Fibroblast of skin of left biceps (primary cell): Measurements from ENCODE around the gene SMCO2.

Experiments used
- DNase-seq, 2 experiments: peaks; one replicate each; pipeline ENCODE4 v3.0.0-alpha.2; 2013; ENCODE audit warnings: low read depth in 2 of 2

The SMCO2 gene

DNA sequence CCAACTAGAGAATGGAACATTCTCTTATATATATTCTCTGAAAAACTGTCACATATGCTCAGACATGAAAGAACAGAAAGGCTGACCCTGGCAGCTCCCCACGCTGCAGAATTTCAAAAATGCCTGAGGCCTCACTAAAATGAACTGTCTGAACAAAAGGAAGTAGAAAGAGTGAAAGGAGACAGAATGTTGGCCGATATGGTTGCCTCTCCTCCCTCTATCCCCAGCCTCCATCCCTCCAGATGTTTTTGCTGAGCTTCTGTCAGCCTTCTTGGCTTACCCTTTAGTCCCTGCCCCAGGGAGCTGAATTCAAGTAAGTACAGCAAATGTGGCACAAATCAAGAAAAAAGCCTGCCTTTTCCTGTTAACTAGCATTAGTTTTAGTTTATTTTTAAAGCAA, 6.9 kb downstream of the SMCO2 start:
- DNase-seq, result no peak

DNA sequence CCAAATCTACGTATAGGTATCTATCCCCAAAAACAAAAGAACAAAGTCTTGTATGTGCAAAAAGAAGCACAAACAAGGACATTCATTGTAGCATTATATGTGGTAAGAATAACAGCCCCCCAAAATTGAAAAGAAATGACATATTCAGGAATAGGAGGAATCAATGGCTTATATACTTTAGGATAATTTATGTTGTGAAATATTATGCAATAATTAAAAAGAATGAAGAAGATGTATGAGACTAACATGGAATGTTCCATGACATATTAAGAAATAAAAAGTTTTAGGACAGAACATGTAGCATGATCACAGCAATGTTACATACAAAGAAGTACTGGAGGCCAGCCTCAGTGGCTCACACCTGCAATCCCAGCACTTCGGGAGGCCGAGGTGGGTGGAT, 9.1 kb downstream of the SMCO2 start:
- no peak for DNase-seq

DNA sequence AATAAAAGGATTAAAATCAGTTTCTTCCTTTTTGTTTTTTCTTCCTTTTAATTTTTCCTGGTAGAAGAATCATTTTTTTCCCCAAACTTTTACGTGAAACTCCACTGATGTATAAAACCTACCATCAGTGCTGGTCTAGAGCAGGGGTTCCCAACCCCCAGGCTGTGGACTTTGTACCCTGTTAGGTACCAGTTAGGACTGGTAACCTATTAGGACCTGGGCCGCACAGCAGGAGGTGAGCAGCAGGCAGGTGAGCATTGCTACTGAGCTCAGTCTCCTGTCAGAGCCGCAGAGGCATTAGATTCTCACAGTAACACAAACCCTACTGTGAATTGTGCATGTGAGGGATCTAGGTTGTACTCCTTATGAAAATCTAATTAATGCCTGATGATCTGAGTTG, 10.1 kb downstream of the SMCO2 start:
- no peak for DNase-seq

DNA sequence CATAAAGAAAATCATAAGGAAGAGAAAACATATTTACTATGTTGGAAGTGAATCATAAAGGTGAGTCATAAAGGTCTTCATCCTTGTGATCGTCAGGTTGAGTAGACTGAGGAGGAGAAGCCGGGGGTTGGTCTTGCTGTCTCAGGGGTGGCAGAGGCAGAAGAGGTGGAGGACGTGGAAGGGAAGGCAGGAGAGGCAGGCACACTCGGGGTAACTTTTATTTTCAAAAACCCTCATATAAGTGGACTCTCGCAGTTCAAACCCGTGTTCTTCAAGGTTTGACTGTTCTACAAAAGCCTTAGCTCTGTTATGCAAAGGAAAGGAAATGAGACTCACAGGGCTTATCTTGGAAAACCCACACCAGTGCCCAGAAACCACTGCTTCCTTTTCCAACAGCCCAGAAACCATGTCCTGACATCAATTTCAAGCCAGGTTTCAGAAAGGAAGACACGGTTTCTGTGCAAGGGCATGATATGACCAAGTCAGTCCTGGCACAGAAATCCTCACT, 14.0 kb downstream of the SMCO2 start:
- no peak for DNase-seq

DNA sequence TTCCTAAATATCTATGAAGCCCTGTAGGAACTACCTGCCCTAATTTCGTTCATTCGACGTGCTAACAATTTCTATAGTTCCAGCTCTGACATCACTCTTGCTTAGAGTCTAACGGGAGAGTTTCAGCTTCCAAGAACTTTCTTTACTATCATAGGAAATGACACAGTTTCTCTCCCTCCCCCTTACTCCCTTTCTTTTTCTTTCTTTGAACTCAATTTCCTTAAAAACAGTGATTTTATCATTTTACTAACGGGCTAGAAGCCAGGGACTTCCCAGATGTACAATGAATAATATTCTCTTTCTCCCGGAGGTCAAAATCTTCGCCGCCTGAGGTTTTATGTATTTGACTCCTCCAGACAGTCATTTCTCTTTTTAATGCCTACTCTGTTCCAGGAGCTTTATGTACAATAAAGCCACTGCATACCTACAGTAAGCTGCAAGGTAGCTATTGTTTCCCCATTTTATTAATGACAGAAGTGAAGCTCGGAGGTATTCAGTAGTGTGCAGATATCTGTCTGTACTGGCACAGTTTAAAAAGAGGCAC, 15.7 kb downstream of the SMCO2 start:
- peak; percentile 21 to 29 for DNase-seq

DNA sequence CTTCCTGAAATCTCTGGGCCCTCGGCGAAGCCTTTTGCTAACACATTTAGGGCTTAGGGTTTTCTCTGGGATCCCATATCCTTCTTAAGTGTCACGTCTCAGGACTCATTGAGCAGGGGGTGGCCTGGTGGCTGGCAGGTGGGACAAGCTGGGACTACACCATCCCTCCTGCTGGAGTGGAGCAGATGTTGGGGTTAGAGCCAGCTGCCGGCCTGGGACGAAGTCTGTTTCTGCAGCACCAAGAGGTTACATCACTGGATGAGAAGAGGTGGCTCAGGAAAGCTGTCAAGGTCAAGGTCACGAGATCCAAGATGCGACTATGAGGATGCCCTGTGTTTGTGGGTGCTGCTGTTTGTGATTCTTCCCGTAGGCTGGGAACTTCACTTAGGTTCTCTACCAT, 16.3 kb downstream of the SMCO2 start:
- DNase-seq, result no peak

DNA sequence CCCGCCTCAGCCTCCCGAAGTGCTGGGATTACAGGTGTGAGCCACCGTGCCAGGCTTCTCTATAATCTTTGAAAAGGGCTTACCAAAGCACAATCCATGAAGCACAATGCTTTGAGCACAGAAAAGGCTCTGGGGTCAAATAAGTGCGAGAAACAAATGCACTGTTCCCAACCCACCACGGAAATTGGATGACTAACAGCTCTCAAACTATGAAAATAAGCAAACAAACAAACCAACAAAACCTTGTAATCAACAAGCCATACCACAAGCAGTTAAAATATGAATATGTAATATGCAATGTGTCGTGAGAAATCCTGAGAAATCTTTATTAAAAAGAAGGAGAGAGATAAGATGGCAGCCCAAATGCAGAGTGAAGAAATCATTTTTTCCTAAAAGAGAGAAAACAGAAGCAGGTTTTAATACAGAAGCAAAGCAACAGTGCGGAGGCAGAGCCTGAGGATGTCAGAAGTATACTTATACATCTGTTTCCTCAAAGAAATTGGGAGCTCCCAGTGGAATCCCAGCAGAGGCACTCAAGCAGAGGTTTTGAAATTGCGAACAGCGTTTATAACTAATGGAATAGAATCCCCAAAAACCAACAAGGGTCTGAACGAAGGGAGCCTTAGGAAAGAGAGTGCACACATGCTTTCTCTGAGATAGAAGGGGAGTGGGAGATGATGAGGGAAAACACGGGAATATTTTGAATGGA, 17.1 kb downstream of the SMCO2 start:
- no peak for DNase-seq

DNA sequence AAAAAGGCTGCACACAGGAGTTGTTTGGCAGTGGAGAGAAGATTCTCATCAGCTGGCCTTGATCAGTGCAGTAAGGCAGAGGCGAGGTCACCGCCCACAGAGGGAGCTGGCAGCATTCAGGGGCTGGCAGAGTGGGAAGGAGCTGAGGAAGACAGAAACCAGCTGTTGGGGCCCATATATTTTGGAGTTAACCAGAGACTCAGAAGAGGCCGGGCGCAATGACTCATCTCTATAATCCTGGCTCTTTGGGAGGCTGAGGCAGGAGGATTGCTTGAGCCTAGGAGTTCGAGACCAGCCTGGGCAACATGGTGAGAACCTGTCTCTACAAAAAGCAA, 17.7 kb downstream of the SMCO2 start:
- no peak for DNase-seq

DNA sequence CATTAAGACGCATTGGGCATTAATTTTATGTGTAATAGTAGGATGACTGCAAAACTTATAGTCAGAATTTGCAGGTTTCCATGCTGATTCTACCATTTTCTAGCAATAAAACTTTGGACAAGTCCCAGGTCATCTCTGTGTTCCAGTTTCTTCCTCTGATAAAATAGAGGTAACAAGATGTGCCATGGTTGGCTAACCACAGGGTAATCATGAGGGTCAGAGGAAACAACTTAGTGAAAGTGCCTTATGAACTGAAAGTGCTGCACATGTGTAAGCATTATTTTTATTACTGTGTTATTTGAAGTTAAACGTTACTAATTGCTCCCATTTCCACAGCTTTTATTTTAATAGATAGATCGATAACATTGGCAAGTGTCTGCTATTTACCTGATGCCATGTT, 21.1 kb downstream of the SMCO2 start:
- DNase-seq, result no peak

DNA sequence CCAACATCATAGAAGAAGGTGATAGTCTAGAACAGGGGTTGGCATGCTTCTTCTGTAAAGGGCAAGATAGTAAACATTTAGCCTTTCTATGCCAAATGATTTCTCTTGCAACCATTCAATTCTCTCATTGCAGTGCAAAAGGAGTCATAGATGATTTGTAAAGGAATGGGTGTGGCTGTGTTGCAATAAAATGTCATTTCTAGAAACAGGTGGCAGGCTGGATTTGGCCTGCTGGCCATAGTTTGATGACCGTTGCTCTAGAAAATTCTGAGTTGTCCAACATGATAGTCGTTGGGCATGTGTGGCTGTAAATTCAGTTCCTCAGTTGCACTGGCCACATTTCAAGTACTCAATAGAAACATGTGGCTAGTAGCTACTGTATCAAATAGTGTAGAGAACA, 21.7 kb downstream of the SMCO2 start:
- no peak for DNase-seq

DNA sequence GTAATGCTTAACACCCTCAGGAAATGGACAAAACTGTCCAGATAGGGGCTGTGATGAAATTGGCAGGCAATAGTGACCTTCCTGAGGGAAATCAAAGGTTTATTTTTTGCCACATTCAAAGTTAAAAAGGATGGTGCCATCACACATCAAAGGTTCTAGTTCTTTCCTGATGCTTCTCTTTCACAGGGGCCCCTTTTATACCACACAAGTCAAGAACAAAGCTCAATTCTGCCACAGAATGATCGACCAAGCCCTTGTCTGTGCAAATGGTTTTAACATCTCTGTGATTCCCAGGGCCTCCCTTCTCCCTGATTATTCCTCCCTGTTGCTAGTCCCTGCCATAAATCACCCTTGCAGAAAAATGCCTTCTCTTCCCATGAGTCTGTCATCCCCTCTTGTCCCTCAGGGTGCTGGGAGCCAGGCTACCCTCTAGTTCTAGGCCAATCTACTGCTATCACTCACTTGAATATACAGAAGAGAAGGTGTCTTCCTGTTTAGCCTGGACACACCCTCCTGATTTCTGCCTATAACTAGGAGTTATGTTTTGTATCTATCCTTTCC, 22.7 kb downstream of the SMCO2 start:
- no peak for DNase-seq

DNA sequence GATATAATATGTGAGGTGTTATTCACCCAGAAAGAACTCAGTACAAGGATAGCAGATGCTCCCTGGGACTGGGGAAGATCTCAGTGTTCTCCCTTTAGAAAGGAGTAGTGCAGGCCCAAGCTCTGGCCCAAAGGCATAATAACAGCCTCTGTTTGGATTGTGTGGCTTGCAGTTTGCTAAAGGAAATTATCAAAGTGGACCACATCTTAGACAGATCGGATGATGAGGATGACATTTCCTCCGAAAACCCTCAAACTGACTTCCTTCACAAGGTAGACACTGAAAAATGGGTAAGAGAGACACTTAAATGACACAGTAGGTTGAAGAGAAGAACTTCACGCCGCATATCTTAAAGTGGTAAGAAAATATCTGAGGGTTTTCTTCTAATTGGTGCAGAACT, 26.1 kb downstream of the SMCO2 start:
- DNase-seq, result no peak

DNA sequence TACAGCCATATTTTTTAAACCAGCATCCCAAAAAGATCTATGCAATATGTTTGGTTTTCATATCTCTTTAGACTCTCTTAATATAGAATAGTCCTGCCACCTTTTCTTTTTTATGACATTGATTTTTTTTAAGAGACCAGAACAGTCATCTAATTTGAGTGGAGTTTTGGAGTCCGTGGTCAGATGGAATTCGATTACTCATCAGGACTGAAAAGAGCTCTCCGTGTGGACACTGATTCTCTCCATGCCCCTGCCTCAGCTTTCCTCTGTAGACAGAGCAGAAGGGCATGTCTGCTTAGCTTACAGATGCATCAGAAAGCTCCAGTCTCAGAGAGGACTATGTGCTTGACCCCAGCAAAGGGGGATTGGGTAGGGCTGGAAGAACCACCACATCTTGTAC, 27.8 kb downstream of the SMCO2 start:
- peak; percentile 44 to 49 for DNase-seq

DNA sequence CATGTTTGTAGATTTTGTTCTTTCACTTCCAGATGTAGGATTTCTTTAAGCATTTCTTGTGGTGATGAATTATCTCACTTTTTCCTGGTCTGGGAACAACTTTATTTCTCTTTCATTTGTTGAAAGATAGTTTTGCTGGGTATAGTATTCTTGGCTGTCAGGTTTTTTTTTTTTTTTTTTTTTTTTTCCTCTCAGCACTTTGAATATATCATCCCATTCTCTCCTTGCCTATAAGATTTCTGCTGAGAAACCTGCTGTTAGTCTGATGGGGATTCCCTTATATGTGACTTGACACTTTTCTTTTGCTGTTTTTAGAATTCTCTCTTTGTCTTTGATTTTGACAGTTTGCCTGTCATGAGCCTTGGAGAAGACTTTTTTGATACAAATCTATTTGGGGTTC, 30.5 kb downstream of the SMCO2 start:
- no peak for DNase-seq

DNA sequence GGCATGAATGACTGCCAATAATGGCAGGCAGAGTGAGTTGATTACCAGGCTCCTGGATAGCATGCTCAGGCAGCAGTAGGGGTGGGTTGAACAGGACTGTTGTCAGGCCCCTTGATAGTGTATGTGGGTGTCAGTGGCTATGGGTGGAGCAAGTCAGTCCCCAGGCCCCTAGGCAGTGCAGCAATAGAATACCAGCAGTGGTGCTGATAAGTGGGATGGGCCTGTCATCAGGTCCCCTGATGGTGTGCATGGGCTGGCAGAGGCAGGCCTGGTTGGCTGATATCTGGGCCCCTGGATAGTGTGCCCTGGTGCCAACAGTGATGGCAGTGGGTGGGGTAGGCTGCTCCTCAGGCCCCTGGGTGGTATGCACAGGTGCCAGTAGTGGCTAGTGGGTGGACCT, 32.4 kb downstream of the SMCO2 start:
- no peak for DNase-seq

DNA sequence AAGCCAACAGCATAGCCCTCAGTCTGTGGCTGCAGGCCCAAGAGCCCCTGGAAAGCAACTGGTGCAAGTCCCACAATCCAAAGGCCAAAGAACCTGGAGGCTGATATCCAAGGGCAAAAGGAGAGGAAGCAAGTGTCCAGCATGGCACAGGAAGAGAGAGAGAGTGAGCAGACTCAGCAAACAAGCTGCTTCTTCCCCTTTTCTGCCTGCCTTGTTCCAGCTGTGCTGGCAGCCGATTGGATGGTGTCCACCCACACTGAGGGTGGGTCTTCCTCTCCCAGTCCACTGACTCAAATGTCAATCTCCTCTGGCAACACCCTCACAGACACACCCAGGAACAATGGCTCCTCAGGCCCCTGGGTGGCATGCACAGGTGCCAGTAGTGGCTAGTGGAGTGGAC, 33.5 kb downstream of the SMCO2 start:
- DNase-seq, result no peak

DNA sequence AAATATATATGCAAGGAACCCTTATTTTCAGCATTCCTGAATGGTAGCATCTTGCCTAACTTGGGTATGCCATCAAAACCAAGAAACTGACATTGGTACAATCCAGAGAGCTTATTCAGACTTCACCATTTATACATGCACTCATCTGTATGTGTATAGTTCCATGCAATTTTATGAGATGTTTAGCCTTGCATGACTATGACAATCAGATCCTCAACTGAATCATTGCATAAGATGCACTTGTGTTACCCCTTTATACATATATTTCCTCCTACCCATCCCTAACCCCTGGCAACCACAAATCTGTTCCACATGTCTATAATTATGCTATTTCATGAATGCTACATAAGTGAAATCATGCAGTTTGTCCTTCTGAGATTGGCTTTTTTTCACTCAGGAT, 40.4 kb downstream of the SMCO2 start:
- no peak for DNase-seq

DNA sequence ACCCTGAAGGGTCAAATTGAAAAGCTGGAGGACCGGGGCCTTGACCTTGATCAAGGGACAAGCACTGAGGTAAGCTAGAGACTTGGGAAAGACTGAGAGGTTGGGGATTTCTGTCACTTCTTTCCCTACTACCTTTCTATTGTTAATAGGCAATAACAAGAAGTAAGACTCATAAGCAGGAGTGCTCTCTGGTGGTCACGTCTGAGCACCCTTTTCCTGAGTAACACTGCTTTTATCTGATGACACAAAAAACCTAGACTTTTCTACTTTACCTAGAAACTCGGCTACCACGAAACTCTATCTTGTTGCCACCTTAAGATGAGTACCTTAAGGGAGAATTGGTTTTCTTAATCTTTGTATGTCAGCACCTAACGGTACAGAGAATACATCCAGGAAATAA, 41.9 kb downstream of the SMCO2 start:
- DNase-seq, result no peak

DNA sequence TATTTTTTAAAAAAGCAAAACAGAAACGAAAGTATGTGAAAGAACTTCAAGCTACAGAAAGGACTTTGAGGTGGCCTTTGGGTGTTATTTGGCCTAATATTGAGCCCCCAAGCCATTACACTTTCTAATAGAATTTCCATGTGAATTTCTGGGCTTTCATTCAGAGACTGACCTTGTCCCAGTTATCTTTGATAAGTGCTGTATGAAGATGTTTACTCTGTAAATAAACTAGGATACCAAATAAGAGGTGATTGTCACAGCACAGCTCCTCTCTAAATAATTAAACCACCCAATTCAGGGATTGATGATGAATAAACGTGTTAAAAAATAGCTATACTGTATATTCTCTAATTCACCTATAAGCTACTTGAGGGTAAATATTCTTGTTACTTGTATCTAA, 44.7 kb downstream of the SMCO2 start:
- DNase-seq, result no peak

DNA sequence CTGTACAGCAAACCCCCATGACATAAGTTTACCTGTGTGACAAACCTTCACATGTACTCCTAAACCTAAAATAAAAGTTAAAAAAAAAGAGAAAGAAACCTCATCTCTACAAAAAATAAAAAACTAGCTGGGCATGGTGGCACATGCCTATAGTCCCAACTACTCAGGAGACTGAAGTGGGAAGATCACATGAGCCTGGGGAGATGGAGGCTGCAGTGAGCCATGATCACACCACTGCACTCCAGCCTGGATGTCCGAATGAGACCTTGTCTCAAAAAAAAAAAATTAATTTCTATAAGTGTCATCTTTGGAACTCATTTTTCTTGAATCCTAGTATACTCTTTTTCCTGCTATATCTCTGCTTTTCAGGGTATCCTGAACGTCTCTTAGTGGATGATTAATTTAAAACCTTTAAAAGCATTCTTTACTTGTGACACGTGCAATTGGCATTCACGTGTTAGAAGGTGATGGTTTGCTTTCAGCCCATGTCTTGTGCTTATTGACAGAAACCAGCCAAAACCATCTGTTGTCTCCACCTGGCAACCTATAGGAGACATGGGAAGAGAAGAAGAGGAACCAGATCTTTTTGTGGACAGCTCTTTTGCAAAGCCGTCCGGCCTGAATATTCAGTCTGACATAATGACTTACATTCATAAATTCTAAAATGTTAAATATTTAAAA, 46.9 kb downstream of the SMCO2 start:
- DNase-seq, result no peak

DNA sequence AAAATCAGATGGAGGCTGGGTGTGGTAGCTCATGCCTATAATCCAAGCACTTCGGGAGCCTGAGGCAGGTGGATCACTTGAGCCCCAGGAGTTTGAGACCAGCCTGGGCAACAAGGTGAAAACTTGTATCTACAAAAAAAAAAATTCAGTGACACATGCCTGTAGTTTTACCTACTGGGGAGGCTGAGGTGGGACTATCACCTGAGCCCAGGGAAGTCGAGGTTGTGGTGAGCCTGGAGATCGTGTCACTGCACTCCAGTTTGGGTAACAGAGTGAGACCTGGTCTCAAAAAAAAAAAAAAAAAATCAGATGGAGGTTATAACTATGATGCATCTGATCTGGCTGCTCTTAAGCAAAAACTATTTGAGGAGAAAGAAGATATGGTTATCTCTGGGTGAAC, 50.9 kb downstream of the SMCO2 start:
- no peak for DNase-seq

DNA sequence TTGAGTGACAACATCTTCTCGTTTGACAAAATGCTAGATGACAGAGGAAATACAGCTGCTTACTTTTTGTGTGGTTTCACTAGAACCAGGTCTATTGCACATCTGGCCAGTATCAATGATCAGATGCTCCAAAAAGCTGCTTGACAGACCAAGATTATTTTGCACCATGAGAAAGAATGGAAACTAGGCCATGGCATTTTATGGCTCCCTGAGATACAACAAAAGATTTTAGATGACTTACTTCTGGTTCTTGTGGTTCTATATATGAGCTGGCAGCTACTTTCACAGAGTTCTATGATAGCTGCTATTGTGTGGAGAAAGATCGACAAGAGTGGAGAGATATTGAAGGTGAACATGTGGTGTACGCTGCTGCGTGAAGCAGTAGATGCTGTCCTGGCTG, 51.6 kb downstream of the SMCO2 start:
- DNase-seq, result no peak

DNA sequence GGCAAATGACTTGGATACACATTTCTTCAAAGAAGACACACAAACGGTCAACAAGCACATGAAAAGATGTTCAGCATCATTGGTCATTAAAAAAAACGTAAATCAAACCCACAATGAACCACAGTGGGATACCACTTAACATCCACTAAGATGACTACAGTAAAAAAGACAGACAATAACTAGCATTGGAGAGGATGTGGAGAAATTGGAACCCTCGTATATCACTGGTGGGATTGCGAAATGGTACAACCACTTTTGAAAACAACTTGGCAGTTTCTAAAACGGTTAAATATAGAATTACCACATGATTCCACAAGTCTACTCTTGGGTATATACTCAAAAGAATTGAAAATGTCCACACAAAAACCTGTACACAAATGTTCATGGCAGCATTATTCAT, 52.2 kb downstream of the SMCO2 start:
- DNase-seq, result no peak
